GM18498 (cell line): ENCODE data around the gene SLC16A6.
A peak's percentile ranks its signal among the peaks of the same experiment; 100 is the strongest.
"Not testable (repeated sequence)": the region's sequence is repeated elsewhere in the genome, so short reads cannot be mapped to it uniquely, and the experiment has no call there.

Experiments used
- ATAC-seq: cut with Tn5 transposase; IDR thresholded peaks from one replicate; pipeline ENCODE4 v1.9.1; 2021; ENCODE audit warnings: mild to moderate bottlenecking, moderate library complexity; ENCODE audit not compliant: unreplicated experiment

The SLC16A6 gene

DNA sequence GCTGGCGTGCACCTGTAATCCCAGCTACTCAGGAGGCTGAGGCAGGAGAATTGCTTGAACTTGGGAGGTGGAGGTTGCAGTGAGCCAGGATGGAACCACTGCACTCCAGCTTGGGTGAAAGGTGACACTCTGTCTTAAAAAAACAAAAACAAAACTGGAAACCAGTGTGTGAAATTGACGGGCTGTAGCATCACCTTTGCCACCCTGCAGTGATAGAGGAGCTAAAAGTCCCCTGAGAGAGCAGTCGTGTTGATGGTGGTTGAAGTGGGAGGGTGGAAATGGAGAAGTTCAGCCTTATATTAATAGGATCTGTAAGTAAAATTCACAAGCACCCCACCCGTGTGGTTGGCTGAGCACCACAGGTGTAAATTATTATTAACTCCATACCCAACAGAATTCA, 65.9 kb downstream of the SLC16A6 start:
- ATAC-seq = peak; percentile 66

DNA sequence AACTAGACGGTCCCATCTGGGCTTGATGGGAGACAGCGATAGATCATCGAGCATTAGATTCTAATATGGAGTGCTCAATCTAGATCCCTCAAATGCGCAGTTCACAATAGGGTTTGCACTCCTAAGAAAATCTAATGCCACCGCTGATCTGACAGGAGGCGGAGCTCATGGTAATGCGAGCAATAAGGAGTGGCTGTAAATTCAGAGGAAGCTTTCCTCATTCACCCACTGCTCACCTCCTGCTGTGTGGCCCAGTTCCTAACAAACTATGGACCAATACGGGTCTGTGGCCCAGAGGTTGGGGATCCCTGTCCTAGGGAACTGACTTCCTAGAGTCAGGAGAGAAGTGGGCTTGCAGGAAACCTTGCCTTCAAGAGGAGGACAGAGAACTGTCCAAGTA, 68.3 kb downstream of the SLC16A6 start:
- no peak for ATAC-seq

DNA sequence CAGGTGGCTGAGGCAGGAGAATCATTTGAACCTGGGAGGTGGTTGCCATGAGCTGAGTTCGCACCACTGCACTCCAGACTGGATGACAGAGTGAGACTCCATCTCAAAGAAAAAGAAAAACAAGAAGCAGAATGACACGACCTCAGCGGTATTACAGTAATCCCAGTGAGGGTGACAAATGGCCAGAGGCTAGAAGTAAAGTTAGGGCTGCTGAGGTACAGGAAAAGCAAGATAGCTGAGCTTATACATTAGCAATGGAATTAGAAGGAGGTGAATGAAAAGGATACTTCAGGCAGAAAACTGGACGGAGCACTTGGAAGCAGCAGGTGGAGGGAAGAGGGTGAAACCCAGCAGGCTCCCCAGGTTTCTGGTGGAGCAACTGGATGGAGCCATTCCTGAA, 69.1 kb downstream of the SLC16A6 start:
- ATAC-seq = no peak

DNA sequence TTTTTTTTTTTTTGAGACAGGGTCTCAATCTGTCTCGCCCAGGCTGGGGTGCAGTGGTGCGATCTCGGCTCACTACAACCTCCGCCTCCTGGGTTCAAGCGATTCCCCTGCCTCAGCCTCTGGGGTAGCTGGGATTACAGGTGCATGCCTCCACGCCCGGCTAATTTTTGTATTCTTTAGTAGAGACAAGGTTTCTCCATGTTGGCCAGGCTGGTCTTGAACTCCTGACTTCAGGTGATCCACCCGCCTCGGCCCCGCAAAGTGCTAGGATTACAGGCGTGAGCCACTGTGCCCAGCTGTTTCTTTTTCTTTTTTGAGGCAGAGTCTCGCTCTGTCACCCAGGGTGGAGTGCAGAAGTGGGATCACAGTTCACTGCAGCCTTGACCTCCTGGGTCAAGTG, 70.1 kb downstream of the SLC16A6 start:
- not testable (repeated sequence) for ATAC-seq

DNA sequence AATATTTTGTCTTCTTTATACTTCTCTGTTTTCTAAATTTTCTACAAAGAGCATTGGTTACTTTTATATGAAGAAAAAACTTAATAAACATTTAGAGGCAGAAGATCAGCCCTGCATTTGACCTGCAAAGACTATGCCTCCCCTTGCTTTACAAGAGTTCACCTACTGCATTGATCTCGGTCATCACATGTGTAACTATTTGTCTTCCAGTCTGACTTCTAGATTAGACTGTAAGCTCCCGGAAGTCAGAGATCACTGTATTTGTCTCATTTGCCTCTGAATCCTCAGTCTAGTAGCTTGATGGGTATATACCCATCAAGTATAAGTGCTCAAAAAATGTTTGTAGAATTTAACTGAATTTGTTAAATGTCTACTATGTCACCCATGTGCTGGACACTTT, 70.7 kb downstream of the SLC16A6 start:
- ATAC-seq = not testable (repeated sequence)

DNA sequence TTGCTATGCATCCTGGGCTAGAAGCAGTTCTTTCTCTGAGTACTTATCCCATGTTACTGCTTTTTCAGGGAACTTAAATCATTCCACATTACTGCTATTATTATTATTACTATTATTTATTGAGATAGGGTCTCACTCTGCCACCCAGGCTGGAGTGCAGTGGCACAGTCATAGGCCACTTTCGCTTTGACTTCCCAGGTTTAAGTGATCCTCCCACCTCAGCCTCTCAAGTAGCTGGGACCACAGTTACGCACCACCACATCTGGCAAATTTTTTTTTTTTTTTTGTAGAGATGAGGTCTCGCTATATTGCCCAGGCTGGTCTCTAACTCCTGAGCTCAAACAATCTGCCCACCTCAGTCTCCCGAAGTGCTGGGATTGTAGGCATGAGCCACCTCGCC, 71.5 kb downstream of the SLC16A6 start:
- ATAC-seq = not testable (repeated sequence)
